Thyroid gland (tissue), 4 donors: ENCODE data around the gene IL1B.

Experiments used
- POLR2A ChIP-seq, 2 donors: fragments of 450-650 bp; IDR thresholded peaks; one replicate each; pipeline ENCODE4 v1.6.1; 2017; ENCODE audit warnings: antibody characterized with exemption in 2 of 2, mild to moderate bottlenecking in 2 of 2, moderate library complexity in 1 of 2
- TF ChIP-seq, protein P1 (sequence below), 6 experiments: fragments of 200-600 bp in 3 of 6; fragments of 450-650 bp in 3 of 6; sonication (generic) in 3 of 6; IDR thresholded peaks; one replicate each; pipeline ENCODE4 v1.5.1; 2016 to 2019; ENCODE audit warnings: antibody characterized with exemption in 6 of 6, mild to moderate bottlenecking in 2 of 6, inconsistent platforms in 1 of 6, moderate library complexity in 1 of 6

DNA sequence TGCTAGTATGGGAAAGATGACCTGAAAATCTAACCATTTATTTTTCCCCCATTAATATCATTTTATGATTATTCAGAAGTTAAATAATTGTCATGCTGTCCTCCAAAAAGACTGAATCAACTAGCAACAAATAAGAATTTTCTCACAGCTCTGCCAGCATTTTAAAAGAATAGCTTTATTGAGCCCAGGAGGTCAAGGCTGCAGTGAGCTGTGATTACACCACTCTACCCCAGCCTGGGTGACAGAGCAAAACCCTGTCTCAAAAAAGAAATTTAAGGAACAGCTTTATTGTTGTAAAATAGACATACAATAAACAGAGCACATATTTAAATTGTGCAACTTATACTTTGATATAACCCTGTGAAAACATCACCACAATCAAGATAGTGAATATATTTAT, 27.5 kb downstream of the IL1B start:
- TF ChIP-seq, protein P1, sequence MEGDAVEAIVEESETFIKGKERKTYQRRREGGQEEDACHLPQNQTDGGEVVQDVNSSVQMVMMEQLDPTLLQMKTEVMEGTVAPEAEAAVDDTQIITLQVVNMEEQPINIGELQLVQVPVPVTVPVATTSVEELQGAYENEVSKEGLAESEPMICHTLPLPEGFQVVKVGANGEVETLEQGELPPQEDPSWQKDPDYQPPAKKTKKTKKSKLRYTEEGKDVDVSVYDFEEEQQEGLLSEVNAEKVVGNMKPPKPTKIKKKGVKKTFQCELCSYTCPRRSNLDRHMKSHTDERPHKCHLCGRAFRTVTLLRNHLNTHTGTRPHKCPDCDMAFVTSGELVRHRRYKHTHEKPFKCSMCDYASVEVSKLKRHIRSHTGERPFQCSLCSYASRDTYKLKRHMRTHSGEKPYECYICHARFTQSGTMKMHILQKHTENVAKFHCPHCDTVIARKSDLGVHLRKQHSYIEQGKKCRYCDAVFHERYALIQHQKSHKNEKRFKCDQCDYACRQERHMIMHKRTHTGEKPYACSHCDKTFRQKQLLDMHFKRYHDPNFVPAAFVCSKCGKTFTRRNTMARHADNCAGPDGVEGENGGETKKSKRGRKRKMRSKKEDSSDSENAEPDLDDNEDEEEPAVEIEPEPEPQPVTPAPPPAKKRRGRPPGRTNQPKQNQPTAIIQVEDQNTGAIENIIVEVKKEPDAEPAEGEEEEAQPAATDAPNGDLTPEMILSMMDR (IDR thresholded peaks at IDR 0.05), result no peak
- TF ChIP-seq POLR2A (IDR thresholded peaks at IDR 0.05), result no peak
